Lower lobe of right lung (tissue), 2 donors: Measurements from ENCODE around the gene CDKN2B. TPM values are rescaled to one million over a fixed set of nuclear protein-coding genes. Genes with fewer than 3 reads are reported as not detected.

Experiments used
- ATAC-seq, 2 donors: fragments of 200-7000 bp; cut with Tn5 transposase; one replicate each; pipeline ENCODE4 v1.9.1; 2020 to 2022; ENCODE audit warnings: mild to moderate bottlenecking in 2 of 2, moderate library complexity in 2 of 2
- DNase-seq: peaks from one replicate; pipeline ENCODE4 v3.0.0-alpha.2; 2020
- H3K27ac ChIP-seq: fragments of 200-600 bp; one replicate; pipeline ENCODE4 v1.8.0; 2022
- H3K27me3 ChIP-seq: fragments of 200-600 bp; one replicate; pipeline ENCODE4 v1.8.0; 2022; ENCODE audit warnings: low read depth
- H3K36me3 ChIP-seq: fragments of 200-600 bp; one replicate; pipeline ENCODE4 v1.8.0; 2022; ENCODE audit warnings: mild to moderate bottlenecking
- H3K4me1 ChIP-seq: fragments of 200-600 bp; one replicate; pipeline ENCODE4 v1.8.0; 2022
- H3K4me3 ChIP-seq: fragments of 200-600 bp; one replicate; pipeline ENCODE4 v1.8.0; 2022; ENCODE audit warnings: mild to moderate bottlenecking
- H3K9me3 ChIP-seq: fragments of 200-600 bp; one replicate; pipeline ENCODE4 v1.8.0; 2022
- intact Hi-C: fragments of 100-400 bp; cut with DNase I; formaldehyde crosslinking; loops from one replicate; pipeline ENCODE4 v1.11.0; 2022
- total RNA-seq: library from RNA; stranded (reverse); fragmentation: NEBNext Ultra II Directional; extraction: Animal tissue kit (Norgen Biotek cat#: 25700); gene quantifications from one replicate; pipeline ENCODE4 v1.2.1, GENCODE V29; 2021
- TF ChIP-seq, protein P1 (sequence below): fragments of 200-600 bp; IDR thresholded peaks from one replicate; pipeline ENCODE4 v1.8.0; 2022; ENCODE audit warnings: antibody characterized with exemption, mild to moderate bottlenecking
- donor health status: DM: no; HTN: yes; CAD: no; lungs with severe emphysema.

The CDKN2B gene
- total RNA-seq, 1 donor from 2014 or later = 17.9 TPM

DNA sequence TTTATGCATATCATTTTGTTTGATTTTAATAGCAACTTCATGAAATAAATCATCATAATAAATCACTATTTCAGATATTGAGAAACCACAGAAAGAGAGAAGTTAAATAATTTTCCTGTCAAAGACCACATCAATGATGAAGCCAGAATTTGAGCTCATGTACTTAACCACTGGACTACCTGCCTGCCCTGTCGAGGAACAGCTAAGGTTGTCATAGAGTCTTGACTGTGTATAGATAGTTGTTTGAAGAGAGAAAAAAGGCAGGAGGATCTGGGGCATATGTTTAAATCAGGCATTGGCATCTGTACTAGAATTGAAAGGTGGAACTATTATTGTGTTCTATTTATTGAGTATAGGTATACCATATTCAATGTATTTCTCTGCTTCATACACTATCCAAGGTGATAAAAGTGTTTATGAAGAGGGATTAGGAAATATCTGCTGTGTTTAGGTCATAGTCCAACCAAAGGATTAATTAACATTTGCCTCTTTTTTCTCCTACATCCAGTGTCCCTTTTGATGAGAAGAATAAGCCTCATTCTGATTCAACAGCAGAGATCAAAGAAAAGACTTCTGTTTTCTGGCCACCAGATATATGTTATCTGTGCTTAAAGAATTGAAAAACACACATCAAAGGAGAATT is 37.3 kb upstream of the CDKN2B start:
- H3K9me3 ChIP-seq = no peaks in the 10 kb centered on the region
- DNase-seq (no peak), ATAC-seq (no peak)
- intact Hi-C loops = no loop called here
- no peaks in the 10 kb centered on the region for H3K36me3 ChIP-seq
- H3K27ac ChIP-seq = no peak overlapping the region
- H3K4me3 ChIP-seq = no peak overlapping the region
- H3K27me3 ChIP-seq = no peaks in the 10 kb centered on the region
- no peaks in the 10 kb centered on the region for H3K4me1 ChIP-seq
- TF ChIP-seq, protein P1, sequence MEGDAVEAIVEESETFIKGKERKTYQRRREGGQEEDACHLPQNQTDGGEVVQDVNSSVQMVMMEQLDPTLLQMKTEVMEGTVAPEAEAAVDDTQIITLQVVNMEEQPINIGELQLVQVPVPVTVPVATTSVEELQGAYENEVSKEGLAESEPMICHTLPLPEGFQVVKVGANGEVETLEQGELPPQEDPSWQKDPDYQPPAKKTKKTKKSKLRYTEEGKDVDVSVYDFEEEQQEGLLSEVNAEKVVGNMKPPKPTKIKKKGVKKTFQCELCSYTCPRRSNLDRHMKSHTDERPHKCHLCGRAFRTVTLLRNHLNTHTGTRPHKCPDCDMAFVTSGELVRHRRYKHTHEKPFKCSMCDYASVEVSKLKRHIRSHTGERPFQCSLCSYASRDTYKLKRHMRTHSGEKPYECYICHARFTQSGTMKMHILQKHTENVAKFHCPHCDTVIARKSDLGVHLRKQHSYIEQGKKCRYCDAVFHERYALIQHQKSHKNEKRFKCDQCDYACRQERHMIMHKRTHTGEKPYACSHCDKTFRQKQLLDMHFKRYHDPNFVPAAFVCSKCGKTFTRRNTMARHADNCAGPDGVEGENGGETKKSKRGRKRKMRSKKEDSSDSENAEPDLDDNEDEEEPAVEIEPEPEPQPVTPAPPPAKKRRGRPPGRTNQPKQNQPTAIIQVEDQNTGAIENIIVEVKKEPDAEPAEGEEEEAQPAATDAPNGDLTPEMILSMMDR = no peak

DNA sequence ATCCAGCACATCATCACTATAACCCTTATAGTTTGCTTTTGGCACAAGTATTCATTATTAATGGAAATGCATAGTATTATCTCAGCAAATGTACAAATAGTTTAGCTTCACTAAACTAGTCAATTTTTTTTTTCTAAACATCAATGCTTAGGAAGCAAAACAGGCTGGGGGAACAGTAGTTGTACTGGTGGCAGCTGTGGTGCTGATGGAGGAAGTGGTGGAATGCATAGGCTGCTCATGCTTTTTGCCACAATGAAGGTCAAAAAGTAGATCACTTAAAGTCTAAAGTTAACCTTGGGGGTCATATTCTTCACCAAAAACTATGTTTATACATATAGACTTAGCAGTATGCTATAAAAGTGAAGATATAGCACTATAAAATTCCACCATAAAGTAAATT is 36.3 kb upstream of the CDKN2B start:
- no peaks in the 10 kb centered on the region for H3K36me3 ChIP-seq
- DNase-seq (no peak), ATAC-seq (no peak)
- H3K9me3 ChIP-seq = no peaks in the 10 kb centered on the region
- TF ChIP-seq, protein P1 = no peak
- no peak overlapping the region for H3K27ac ChIP-seq
- no peaks in the 10 kb centered on the region for H3K4me1 ChIP-seq
- intact Hi-C loops = no loop called here
- no peaks in the 10 kb centered on the region for H3K27me3 ChIP-seq
- H3K4me3 ChIP-seq = no peak overlapping the region

DNA sequence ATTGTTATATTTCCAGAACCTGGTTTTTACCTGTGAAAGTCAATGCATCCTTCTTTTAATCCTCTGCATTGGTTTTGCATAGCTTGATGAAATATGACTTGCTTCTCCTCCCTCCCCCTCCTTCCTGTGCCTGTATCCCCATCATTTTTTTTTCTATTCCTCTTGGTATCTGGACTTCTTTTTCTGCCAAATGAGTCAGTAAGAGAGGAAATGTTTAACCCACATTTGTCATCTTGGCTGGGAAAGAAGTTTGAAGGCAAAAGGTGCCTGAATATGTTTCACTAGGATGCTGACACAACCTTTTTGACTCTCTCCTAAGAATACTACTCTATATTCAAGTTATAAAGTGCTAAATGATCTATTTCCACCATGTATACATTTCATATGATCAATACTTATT is 35.5 kb upstream of the CDKN2B start:
- ATAC-seq (no peak), DNase-seq (no peak)
- Histone ChIP-seq H3K4me3 (no peak overlapping the region), H3K27ac (no peak overlapping the region), H3K36me3 (no peaks in the 10 kb centered on the region), H3K9me3 (no peaks in the 10 kb centered on the region), H3K27me3 (no peaks in the 10 kb centered on the region), H3K4me1 (peaks cover 6% of the 10 kb centered on the region)
- intact Hi-C loops = no loop called here
- TF ChIP-seq, protein P1 = no peak

GRCh38 chr9:22043928-22044327 is 34.8 kb upstream of the CDKN2B start:
- DNase-seq (no peak), ATAC-seq (no peak)
- H3K4me1 ChIP-seq = peaks cover 12% of the 10 kb centered on the region
- H3K36me3 ChIP-seq = no peaks in the 10 kb centered on the region
- H3K27me3 ChIP-seq = no peaks in the 10 kb centered on the region
- TF ChIP-seq, protein P1 = no peak
- intact Hi-C loops = no loop called here
- H3K9me3 ChIP-seq = no peaks in the 10 kb centered on the region
- no peak overlapping the region for H3K4me3 ChIP-seq
- H3K27ac ChIP-seq = no peak overlapping the region

DNA sequence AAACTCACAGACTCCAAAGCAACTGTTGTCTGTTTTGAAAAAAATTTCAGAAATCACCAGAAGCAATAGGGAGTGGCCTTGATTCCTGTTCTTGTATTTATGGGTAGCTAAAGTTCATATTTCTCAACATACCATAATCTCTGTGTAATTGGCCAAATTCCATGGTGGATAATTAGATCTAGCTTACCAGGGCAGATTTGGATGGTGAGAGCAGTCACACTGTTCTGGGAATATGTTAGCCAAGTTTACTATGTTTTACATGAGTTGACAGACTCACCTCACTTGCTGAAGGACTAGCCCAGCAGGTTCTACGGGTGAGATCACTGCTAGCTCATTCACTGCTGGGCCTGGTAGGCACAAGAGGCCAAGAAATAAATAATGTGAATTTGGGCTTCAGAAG is 32.7 kb upstream of the CDKN2B start:
- ATAC-seq (peak; percentile 87 to 93), DNase-seq (peak; percentile 60)
- Histone ChIP-seq H3K9me3 (no peaks in the 10 kb centered on the region), H3K4me3 (no peak overlapping the region), H3K27ac (no peak overlapping the region), H3K36me3 (no peaks in the 10 kb centered on the region), H3K4me1 (peaks cover 29% of the 10 kb centered on the region), H3K27me3 (no peaks in the 10 kb centered on the region)
- TF ChIP-seq, protein P1 = no peak
- intact Hi-C loops = no loop called here
